Heart right ventricle (tissue), 16 donors: ENCODE results near the gene ATF7. TPM values are rescaled to one million over a fixed set of nuclear protein-coding genes. Genes with fewer than 3 reads are reported as not detected.

Experiments
- ATAC-seq, 8 donors: fragments of 200-7000 bp; cut with Tn5 transposase; one replicate each; pipeline ENCODE4 v1.9.1; 2020; ENCODE audit warnings: mild to moderate bottlenecking in 8 of 8, moderate library complexity in 8 of 8, moderate number of reproducible peaks in 1 of 8
- DNase-seq, 2 donors: peaks; one replicate each; pipeline ENCODE4 v3.0.0-alpha.2; 2020
- H3K27ac ChIP-seq, 10 donors: fragments of 200-600 bp; sonication (generic) in 2 of 10; one replicate each; pipeline versions ENCODE4 v1.5.0 to v1.8.0; 2020 to 2022; ENCODE audit warnings: mild to moderate bottlenecking in 3 of 10
- H3K27me3 ChIP-seq, 7 donors: fragments of 200-600 bp; one replicate each; pipeline ENCODE4 v1.8.0; 2021 to 2022; ENCODE audit warnings: mild to moderate bottlenecking in 2 of 7
- H3K36me3 ChIP-seq, 9 donors: fragments of 200-600 bp; sonication (generic) in 1 of 9; one replicate each; pipeline versions ENCODE4 v1.5.0 to v1.8.0; 2020 to 2022; ENCODE audit warnings: mild to moderate bottlenecking in 2 of 9
- H3K4me1 ChIP-seq, 9 donors: fragments of 200-600 bp; sonication (generic) in 1 of 9; one replicate each; pipeline versions ENCODE4 v1.5.0 to v1.8.0; 2020 to 2022; ENCODE audit warnings: mild to moderate bottlenecking in 4 of 9
- H3K4me3 ChIP-seq, 10 donors: fragments of 200-600 bp; sonication (generic) in 2 of 10; one replicate each; pipeline versions ENCODE4 v1.5.0 to v1.8.0; 2020 to 2022; ENCODE audit warnings: mild to moderate bottlenecking in 7 of 10, moderate library complexity in 2 of 10
- H3K9me3 ChIP-seq, 11 donors: fragments of 200-600 bp in 10 of 11; sonication (generic) in 2 of 11; one replicate each; pipeline versions ENCODE4 v1.5.0 to v1.8.0; 2013 to 2022; ENCODE audit warnings: mild to moderate bottlenecking in 2 of 11, control low read depth in 1 of 11, moderate library complexity in 1 of 11
- CTCF ChIP-seq, 9 donors: fragments of 200-600 bp; sonication (generic) in 2 of 9; IDR thresholded peaks; one replicate each; pipeline versions ENCODE4 v1.5.0 to v1.8.0; 2021 to 2022; ENCODE audit warnings: antibody characterized with exemption in 9 of 9, mild to moderate bottlenecking in 5 of 9, moderate library complexity in 1 of 9
- WGBS, 2 donors: extraction: QIAGEN DNeasy Blood & Tissue Kit; methylation state at CpG; one replicate each; pipeline ENCODE4 v1.1.7; 2013; ENCODE audit warnings: inconsistent platforms in 1 of 2; 5-methylcytosine and 5-hydroxymethylcytosine counted together
- intact Hi-C, 10 donors: fragments of 100-400 bp; cut with DNase I; formaldehyde crosslinking; loops; one replicate each; pipeline versions ENCODE4 v1.11.1 to v1.14.2; 2022
- polyA plus RNA-seq, 2 donors: library from polyadenylated mRNA; stranded (reverse); fragments of 200-250 nt; gene quantifications; one replicate each; pipeline ENCODE4 v1.2.3, GENCODE V29; 2013
- total RNA-seq, 10 donors: library from RNA; stranded (reverse); fragmentation: NEBNext Ultra II Directional in 3 of 10; extraction: Animal tissue kit (Norgen Biotek cat#: 25700) in 3 of 10; gene quantifications; one replicate each; pipeline versions ENCODE4 v1.2.1 to v1.2.4, GENCODE V29; 2021 to 2023
- donor health status: Arrhythmogenic right ventricular cardiomyopathy.
- donor health status: ischemic (EF 13 %, LVEDD 7.1; RV severe dilation, severe dysfunction).
- donor health status: healthy with polysubstance abuse.
- donor health status: DM: no; HTN: yes; CAD: no.
- donor health status: DM: no; HTN: no; CAD: no.
- donor health status: ischemic (EF 25% LVEDD 6.9; RV normal size, moderate dysfunction).
- donor health status: ischemic (EF 25% LVEDD 5.7; RV mildly dilated, moderate dysfunction).
- donor health status: healthy.
- donor health status: DM: yes; HTN: yes; CAD: no.
- donor health status: Ischemic cardiomyopathy.
- donor health status: ischemic (EF 35%, LVEDD 5.7; RV mildly dilated, moderate dysfunction).
- donor health status: nonischemic (EF 11% LVEDD 7.7; RV severe dilation, severe dysfunction).
- donor health status: DM: yes; HTN: yes; CAD: no.
- donor health status: PGD.
- donor health status: ischemic (EF 29% LVEDD 5.4; RV normal size, mild dysfunction).
- donor health status: nonischemic (EF 23%, LVEDD 6.1; RV moderate dilation, normal function).

Gene ATF7
- total and polyA plus RNA-seq, 12 donors, result 12.6 to 47.8 (median 33.7) TPM

GRCh38 chr12:53591301-53592206 lies 34.6 kb downstream of the ATF7 start:
- peak overlapping the region; percentile 36 to 78 (median 67) for H3K27ac ChIP-seq
- DNase-seq (no peak), ATAC-seq (peak in 6 of 8 donors; percentile 49 to 85 (median 64))
- intact Hi-C loops, result loop anchor here in 3 of 10 donors (10.0 kb wide), 1 partner anchor 47 kb away; no protein-coding TSS in a partner anchor
- peaks cover 0 to 8% (median 0%) of the 10 kb centered on the region in 9 donors for H3K36me3 ChIP-seq
- H3K9me3 ChIP-seq, result no peaks in the 10 kb centered on the region
- H3K27me3 ChIP-seq, result no peaks in the 10 kb centered on the region
- peak overlapping the region in 8 of 10 donors; percentile 6 to 30 (median 14) for H3K4me3 ChIP-seq
- 10 to 13% methylated on average over 6 of the region's 6 CpGs for WGBS, 2 donors
- H3K4me1 ChIP-seq, result peaks cover 15 to 87% (median 63%) of the 10 kb centered on the region in 9 donors
- no peak for TF ChIP-seq CTCF (IDR thresholded peaks at IDR 0.05)

GRCh38 chr12:53590652-53591051 lies 35.5 kb downstream of the ATF7 start:
- Histone ChIP-seq H3K36me3 (peaks cover 0 to 8% (median 0%) of the 10 kb centered on the region in 9 donors), H3K27me3 (no peaks in the 10 kb centered on the region), H3K4me1 (peaks cover 9 to 87% (median 64%) of the 10 kb centered on the region in 9 donors), H3K9me3 (no peaks in the 10 kb centered on the region), H3K27ac (peak overlapping the region in 9 of 10 donors; percentile 36 to 78 (median 69)), H3K4me3 (no peak overlapping the region)
- ATAC-seq (no peak), DNase-seq (no peak)
- WGBS, 2 donors, result 73 to 77% methylated on average over 3 of the region's 3 CpGs
- no peak for TF ChIP-seq CTCF (IDR thresholded peaks at IDR 0.05)
- intact Hi-C loops, result loop anchor here in 3 of 10 donors (10.0 kb wide), 1 partner anchor 46 kb away; no protein-coding TSS in a partner anchor

GRCh38 chr12:53589915-53590314 lies 36.3 kb downstream of the ATF7 start:
- 95% methylated on average over 4 of the region's 4 CpGs for WGBS, 2 donors
- no peak overlapping the region for H3K4me3 ChIP-seq
- intact Hi-C loops, result loop anchor here in 3 of 10 donors (10.0 kb wide), 1 partner anchor 45 kb away; no protein-coding TSS in a partner anchor
- H3K4me1 ChIP-seq, result peaks cover 4 to 85% (median 62%) of the 10 kb centered on the region in 9 donors
- TF ChIP-seq CTCF (IDR thresholded peaks at IDR 0.05), result no peak
- ATAC-seq (no peak), DNase-seq (no peak)
- H3K36me3 ChIP-seq, result peaks cover 0 to 9% (median 0%) of the 10 kb centered on the region in 9 donors
- no peaks in the 10 kb centered on the region for H3K27me3 ChIP-seq
- no peak overlapping the region for H3K27ac ChIP-seq
- H3K9me3 ChIP-seq, result no peaks in the 10 kb centered on the region

GRCh38 chr12:53589423-53589822 lies 36.8 kb downstream of the ATF7 start:
- Histone ChIP-seq H3K27me3 (no peaks in the 10 kb centered on the region), H3K9me3 (no peaks in the 10 kb centered on the region), H3K4me1 (peaks cover 4 to 82% (median 59%) of the 10 kb centered on the region in 9 donors), H3K4me3 (no peak overlapping the region), H3K36me3 (peaks cover 0 to 13% (median 0%) of the 10 kb centered on the region in 9 donors), H3K27ac (no peak overlapping the region)
- no peak for TF ChIP-seq CTCF (IDR thresholded peaks at IDR 0.05)
- WGBS, 2 donors, result 88 to 90% methylated on average over 3 of the region's 3 CpGs
- no peak for DNase-seq
- no peak for ATAC-seq
- intact Hi-C loops, result no loop called here
